Liver (tissue), 9 donors: ENCODE results near the gene C14orf119. TPM values are rescaled to one million over a fixed set of nuclear protein-coding genes. Genes with fewer than 3 reads are reported as not detected.

Source experiments
- DNase-seq: peaks from one replicate; pipeline ENCODE4 v3.0.0-alpha.2; 2017; ENCODE audit warnings: low spot score
- H3K27ac ChIP-seq, 2 donors: one replicate each; pipeline ENCODE4 v1.7.0; 2013; ENCODE audit warnings: inconsistent platforms in 2 of 2, low read length in 2 of 2, control low read depth in 1 of 2, low read depth in 1 of 2, mild to moderate bottlenecking in 1 of 2
- H3K27me3 ChIP-seq, 4 donors: one replicate each; pipeline versions ENCODE4 v1.6.1 to v1.7.0; 2013; ENCODE audit warnings: low read length in 3 of 4, inconsistent platforms in 1 of 4, mild to moderate bottlenecking in 1 of 4, moderate library complexity in 1 of 4; ENCODE audit not compliant: control insufficient read depth in 4 of 4, insufficient read depth in 4 of 4
- H3K36me3 ChIP-seq, 4 donors: one replicate each; pipeline versions ENCODE4 v1.6.1 to v1.7.0; 2013; ENCODE audit warnings: low read length in 3 of 4, mild to moderate bottlenecking in 3 of 4, low read depth in 1 of 4, moderate library complexity in 1 of 4; ENCODE audit not compliant: control insufficient read depth in 4 of 4, insufficient read depth in 3 of 4
- H3K4me1 ChIP-seq, 4 donors: one replicate each; pipeline versions ENCODE4 v1.6.1 to v1.7.0; 2013; ENCODE audit warnings: low read length in 3 of 4, mild to moderate bottlenecking in 3 of 4, moderate library complexity in 1 of 4; ENCODE audit not compliant: control insufficient read depth in 4 of 4, insufficient read depth in 4 of 4
- H3K4me3 ChIP-seq, 3 donors: one replicate each; pipeline versions ENCODE4 v1.6.1 to v1.7.0; 2013; ENCODE audit warnings: low read length in 3 of 3, control low read depth in 1 of 3, low read depth in 1 of 3, mild to moderate bottlenecking in 1 of 3
- H3K9ac ChIP-seq, 2 donors: one replicate each; pipeline ENCODE4 v1.7.0; 2013; ENCODE audit warnings: low read length in 2 of 2, mild to moderate bottlenecking in 2 of 2, moderate library complexity in 2 of 2, control low read depth in 1 of 2, low read depth in 1 of 2
- H3K9me3 ChIP-seq, 4 donors: one replicate each; pipeline versions ENCODE4 v1.6.1 to v1.7.0; 2013; ENCODE audit warnings: low read length in 3 of 4; ENCODE audit not compliant: control insufficient read depth in 4 of 4
- ATF3 ChIP-seq: IDR thresholded peaks from 2 replicates; pipeline ENCODE4 v1.6.1; 2016; ENCODE audit warnings: antibody characterized with exemption
- CTCF ChIP-seq: fragments of 150-350 bp; IDR thresholded peaks from 2 replicates; pipeline ENCODE4 v1.5.1; 2017; ENCODE audit warnings: improper control_type of control experiment, low read depth, low read length; ENCODE audit not compliant: missing input control
- EGR1 ChIP-seq, 2 donors: IDR thresholded peaks; 2 replicates each; pipeline ENCODE4 v1.6.1; 2016 to 2018; ENCODE audit warnings: antibody characterized with exemption in 2 of 2, low read depth in 2 of 2
- FOXA1 ChIP-seq: IDR thresholded peaks from 2 replicates; pipeline ENCODE4 v1.6.1; 2016; ENCODE audit warnings: antibody characterized with exemption
- FOXA2 ChIP-seq: IDR thresholded peaks from 2 replicates; pipeline ENCODE4 v1.6.1; 2016; ENCODE audit warnings: antibody characterized with exemption
- GABPA ChIP-seq, 2 donors: IDR thresholded peaks in 1 of 2; conservative IDR thresholded peaks in 1 of 2; 2 replicates each; pipeline ENCODE4 v1.6.1; 2016; ENCODE audit warnings: antibody characterized with exemption in 2 of 2, mild to moderate bottlenecking in 1 of 2, moderate library complexity in 1 of 2
- HNF4A ChIP-seq, 2 donors: conservative IDR thresholded peaks; 2 replicates each; pipeline ENCODE4 v1.6.1; 2016; ENCODE audit warnings: antibody characterized with exemption in 2 of 2, mild to moderate bottlenecking in 2 of 2
- HNF4G ChIP-seq: IDR thresholded peaks from 2 replicates; pipeline ENCODE4 v1.6.1; 2016; ENCODE audit warnings: antibody characterized with exemption
- JUND ChIP-seq, 2 donors: IDR thresholded peaks; 2 replicates each; pipeline ENCODE4 v1.6.1; 2016; ENCODE audit warnings: antibody characterized with exemption in 2 of 2
- MAX ChIP-seq: IDR thresholded peaks from 2 replicates; pipeline ENCODE4 v1.6.1; 2016; ENCODE audit warnings: antibody characterized with exemption
- NR2F2 ChIP-seq: IDR thresholded peaks from 2 replicates; pipeline ENCODE4 v1.6.1; 2016; ENCODE audit warnings: antibody characterized with exemption
- RAD21 ChIP-seq, 2 donors: IDR thresholded peaks; 2 replicates each; pipeline ENCODE4 v1.6.1; 2016; ENCODE audit warnings: antibody characterized with exemption in 2 of 2, mild to moderate bottlenecking in 2 of 2
- REST ChIP-seq: IDR thresholded peaks from 2 replicates; pipeline ENCODE4 v1.6.1; 2016; ENCODE audit warnings: antibody characterized with exemption, mild to moderate bottlenecking
- RXRA ChIP-seq, 2 donors: IDR thresholded peaks; 2 replicates each; pipeline ENCODE4 v1.6.1; 2017 to 2018; ENCODE audit warnings: antibody characterized with exemption in 2 of 2, mild to moderate bottlenecking in 1 of 2
- SP1 ChIP-seq: IDR thresholded peaks from 2 replicates; pipeline ENCODE4 v1.6.1; 2018; ENCODE audit warnings: antibody characterized with exemption, mild to moderate bottlenecking
- TAF1 ChIP-seq: conservative IDR thresholded peaks from 2 replicates; pipeline ENCODE4 v1.6.1; 2016; ENCODE audit warnings: antibody characterized with exemption, mild to moderate bottlenecking
- YY1 ChIP-seq: IDR thresholded peaks from 2 replicates; pipeline ENCODE4 v1.6.1; 2016; ENCODE audit warnings: antibody characterized with exemption, mild to moderate bottlenecking
- ZBTB33 ChIP-seq: IDR thresholded peaks from 2 replicates; pipeline ENCODE4 v1.6.1; 2016; ENCODE audit warnings: antibody characterized with exemption
- WGBS: extraction: QIAGEN DNeasy Blood & Tissue Kit; methylation state at CpG from one replicate; pipeline ENCODE4 v1.1.7; 2013; 5-methylcytosine and 5-hydroxymethylcytosine counted together
- polyA plus RNA-seq, 2 donors: library from polyadenylated mRNA; stranded (reverse) in 1 of 2; unstranded in 1 of 2; fragments of 200-250 nt in 1 of 2; fragments of >200 nt in 1 of 2; fragmentation: Nextera tagmentation in 1 of 2; extraction: Ambion mirVana in 1 of 2; gene quantifications; one replicate each; pipeline versions ENCODE4 v1.2.1 to v1.2.3, GENCODE V29; 2013 to 2015
- total RNA-seq, 2 donors: library from RNA; depleted of rRNA; stranded (reverse); fragments of >200 nt; gene quantifications; one replicate each; pipeline ENCODE4 v1.2.3, GENCODE V29; 2014
- donor health status: healthy.
- donor health status: healthy.
- donor health status: healthy.
- donor health status: healthy.
- donor health status: healthy.

The C14orf119 gene
- total and polyA plus RNA-seq, 4 donors: 9.0 to 27.1 (median 17.7) TPM

- TF ChIP-seq CTCF (no peak), FOXA2 (no peak), JUND (IDR thresholded peaks at IDR 0.05) (no peak)
Observed at GRCh38 chr14:23131482-23131881, 36.2 kb downstream of the C14orf119 start (continued).

GRCh38 chr14:23132970-23133369 lies 37.7 kb downstream of the C14orf119 start:
- Histone ChIP-seq H3K9ac (no peak overlapping the region), H3K27ac (no peak overlapping the region), H3K4me3 (no peak overlapping the region), H3K4me1 (peaks cover 0 to 4% (median 0%) of the 10 kb centered on the region in 4 donors), H3K36me3 (no peaks in the 10 kb centered on the region), H3K9me3 (no peaks in the 10 kb centered on the region), H3K27me3 (no peaks in the 10 kb centered on the region)
- no peak for TF ChIP-seq REST
- TF ChIP-seq NR2F2: no peak
- TF ChIP-seq FOXA1: no peak
- no peak for TF ChIP-seq FOXA2
- no peak for TF ChIP-seq TAF1
- no peak for TF ChIP-seq SP1
- TF ChIP-seq HNF4A (conservative IDR thresholded peaks at IDR 0.05): no peak
- TF ChIP-seq YY1: no peak
- TF ChIP-seq ATF3: no peak
- TF ChIP-seq JUND (IDR thresholded peaks at IDR 0.05): no peak
- no peak for TF ChIP-seq GABPA (IDR thresholded peaks at IDR 0.05 in 1 of 2, conservative IDR thresholded peaks at IDR 0.05 in 1 of 2)
- DNase-seq: no peak
- WGBS: 82% methylated on average over 8 of the region's 8 CpGs

GRCh38 chr14:23136566-23137133 lies 41.3 kb downstream of the C14orf119 start:
- peaks cover 0 to 2% (median 1%) of the 10 kb centered on the region in 4 donors for H3K36me3 ChIP-seq
- H3K4me1 ChIP-seq: no peaks in the 10 kb centered on the region
- WGBS: 87% methylated on average over 16 of the region's 16 CpGs
- no peak for DNase-seq
- no peak overlapping the region for H3K27ac ChIP-seq
- H3K4me3 ChIP-seq: no peak overlapping the region
- no peaks in the 10 kb centered on the region for H3K9me3 ChIP-seq
- H3K9ac ChIP-seq: no peak overlapping the region
- no peaks in the 10 kb centered on the region for H3K27me3 ChIP-seq
- TF ChIP-seq GABPA (IDR thresholded peaks at IDR 0.05 in 1 of 2, conservative IDR thresholded peaks at IDR 0.05 in 1 of 2) (no peak), REST (no peak), FOXA2 (no peak), EGR1 (IDR thresholded peaks at IDR 0.05; ENCODE audit: low read depth in 2 of 2) (no peak), HNF4G (no peak), ZBTB33 (no peak), NR2F2 (no peak), MAX (no peak), RAD21 (IDR thresholded peaks at IDR 0.05) (no peak), TAF1 (no peak), JUND (IDR thresholded peaks at IDR 0.05) (no peak), RXRA (IDR thresholded peaks at IDR 0.05) (no peak), FOXA1 (no peak)
